HL-60 (cell line): ENCODE data around the gene EHD1.

ENCODE experiments used
- CTCF ChIP-seq: IDR thresholded peaks from one replicate; pipeline ENCODE4 v1.5.1; 2011; ENCODE audit warnings: low read length, control low read depth, inconsistent platforms; ENCODE audit not compliant: insufficient read depth
- REST ChIP-seq: IDR thresholded peaks from 2 replicates; pipeline ENCODE4 v1.6.1; 2012; ENCODE audit warnings: low read depth; ENCODE audit not compliant: insufficient replicate concordance

- TF ChIP-seq REST = no peak
- no peak for TF ChIP-seq CTCF
These were observed 5.2 kb upstream of the EHD1 start for GRCh38 chr11:64883575-64883974.
